Epithelial cell of proximal tubule (primary cell): ENCODE results near the gene ARMC9. TPM values are rescaled to one million over a fixed set of nuclear protein-coding genes. Genes with fewer than 3 reads are reported as not detected.

Source experiments
- DNase-seq: peaks from one replicate; pipeline ENCODE4 v3.0.0-alpha.2; 2011; ENCODE audit warnings: low read depth
- H3K4me3 ChIP-seq: 2 replicates; pipeline ENCODE4 v1.5.1; 2011; ENCODE audit warnings: low read depth, mild to moderate bottlenecking, low read length
- CTCF ChIP-seq: conservative IDR thresholded peaks from 2 replicates; pipeline ENCODE4 v1.5.1; 2012; ENCODE audit warnings: low read depth, mild to moderate bottlenecking, low read length
- total RNA-seq: library from RNA; depleted of rRNA; stranded (reverse); fragments of >200 nt; gene quantifications from 2 replicates; pipeline ENCODE4 v1.2.3, GENCODE V29; 2015

Gene ARMC9
- total RNA-seq, 1 donor from 2014 or later = 12.6 TPM

GRCh38 chr2:231342061-231342711, 143.8 kb downstream of the ARMC9 start:
- no peak for DNase-seq
- TF ChIP-seq CTCF = no peak
- no peak overlapping the region for H3K4me3 ChIP-seq

GRCh38 chr2:231343006-231343710, 144.7 kb downstream of the ARMC9 start:
- no peak for DNase-seq
- no peak overlapping the region for H3K4me3 ChIP-seq
- no peak for TF ChIP-seq CTCF

- no peak overlapping the region for H3K4me3 ChIP-seq
- no peak for DNase-seq
These were observed 145.6 kb downstream of the ARMC9 start for GRCh38 chr2:231343988-231344387.

GRCh38 chr2:231344851-231345250, 146.4 kb downstream of the ARMC9 start:
- DNase-seq = no peak

More at GRCh38 chr2:231343988-231344387, 145.6 kb downstream of the ARMC9 start:
- no peak for TF ChIP-seq CTCF

GRCh38 chr2:231347081-231347480, 148.7 kb downstream of the ARMC9 start:
- no peak for DNase-seq
- H3K4me3 ChIP-seq = no peak overlapping the region
- no peak for TF ChIP-seq CTCF

More at GRCh38 chr2:231344851-231345250, 146.4 kb downstream of the ARMC9 start:
- no peak overlapping the region for H3K4me3 ChIP-seq
- TF ChIP-seq CTCF = no peak

- TF ChIP-seq CTCF = no peak
- no peak for DNase-seq
These were observed 149.2 kb downstream of the ARMC9 start for GRCh38 chr2:231347638-231348037.

More at GRCh38 chr2:231347638-231348037, 149.2 kb downstream of the ARMC9 start:
- H3K4me3 ChIP-seq = no peak overlapping the region
